IMR-90 (cell line): ENCODE data around the gene PRPF40B. TPM values are rescaled to one million over a fixed set of nuclear protein-coding genes. Genes with fewer than 3 reads are reported as not detected.

Source experiments
- ATAC-seq: fragments of 200-7000 bp; cut with Tn5 transposase; 2 replicates; pipeline ENCODE4 v1.9.1; 2020; ENCODE audit warnings: low read depth, mild to moderate bottlenecking, moderate library complexity
- BruUV-seq: library from RNA; stranded (reverse); fragments of 400-500 nt; replicated peaks from 2 replicates; lab custom pipeline; 2021; lab: Mats Ljungman, UMichigan
- CTCF ChIA-PET: fragments of 300-600 bp; formaldehyde crosslinking; extraction: SDS; loops from one replicate; lab custom pipeline; 2021; ENCODE audit warnings: antibody characterized with exemption; lab: Yijun Ruan, JAX
- POLR2A ChIA-PET: fragments of 300-600 bp; sonication (Branson Sonifier 250); formaldehyde crosslinking; loops from one replicate; lab custom pipeline; 2022; ENCODE audit warnings: antibody characterized with exemption; ENCODE audit not compliant: unreplicated experiment; lab: Charles Lee
- DNase-seq: peaks from one replicate; pipeline ENCODE4 v3.0.0; 2013
- H2AFZ ChIP-seq: replicated peaks from 2 replicates; pipeline ENCODE3; 2013; ENCODE audit warnings: low read length, mild to moderate bottlenecking; ENCODE audit not compliant: poor library complexity
- H2AK5ac ChIP-seq: 2 replicates; pipeline ENCODE4 v1.6.1; 2013; ENCODE audit warnings: low read depth, low read length, inconsistent platforms
- H2AK9ac ChIP-seq: replicated peaks from 2 replicates; pipeline ENCODE3; 2013; ENCODE audit warnings: mild to moderate bottlenecking, low read depth, low read length, moderate library complexity; ENCODE audit not compliant: poor library complexity
- H2BK120ac ChIP-seq: 2 replicates; pipeline ENCODE4 v1.6.1; 2013; ENCODE audit warnings: low read depth, low read length, inconsistent platforms
- H2BK15ac ChIP-seq: 3 replicates; pipeline ENCODE4 v1.6.1; 2013; ENCODE audit warnings: low read depth, low read length, inconsistent platforms
- H2BK20ac ChIP-seq: 2 replicates; pipeline ENCODE4 v1.6.1; 2013; ENCODE audit warnings: low read depth, mild to moderate bottlenecking, inconsistent platforms, low read length, moderate library complexity
- H2BK5ac ChIP-seq: 2 replicates; pipeline ENCODE4 v1.6.1; 2013; ENCODE audit warnings: mild to moderate bottlenecking, low read depth, low read length, inconsistent platforms; ENCODE audit not compliant: poor library complexity, severe bottlenecking
- H3K14ac ChIP-seq: replicated peaks from 2 replicates; pipeline ENCODE4 v1.6.1; 2013; ENCODE audit warnings: low read depth, low read length, inconsistent platforms
- H3K18ac ChIP-seq: 2 replicates; pipeline ENCODE4 v1.6.1; 2013; ENCODE audit warnings: low read depth, low read length, control low read depth
- H3K23ac ChIP-seq: 2 replicates; pipeline ENCODE4 v1.6.1; 2013; ENCODE audit warnings: low read depth, low read length, inconsistent platforms
- H3K27ac ChIP-seq: 2 replicates; pipeline ENCODE4 v1.5.1; 2013; ENCODE audit warnings: mild to moderate bottlenecking, control low read depth, low read length; ENCODE audit not compliant: insufficient read depth
- H3K27me3 ChIP-seq: 2 replicates; pipeline ENCODE4 v1.6.1; 2013; ENCODE audit warnings: low read length; ENCODE audit not compliant: control insufficient read depth, insufficient read depth
- H3K36me3 ChIP-seq: 2 replicates; pipeline ENCODE4 v1.6.1; 2013; ENCODE audit warnings: low read length, mixed read lengths; ENCODE audit not compliant: control insufficient read depth, insufficient read depth
- H3K4ac ChIP-seq: 2 replicates; pipeline ENCODE4 v1.6.1; 2013; ENCODE audit warnings: low read depth, low read length, inconsistent platforms
- H3K4me1 ChIP-seq: 2 replicates; pipeline ENCODE4 v1.6.1; 2013; ENCODE audit warnings: low read length, mixed read lengths; ENCODE audit not compliant: control insufficient read depth, insufficient read depth
- H3K4me2 ChIP-seq: 2 replicates; pipeline ENCODE4 v1.6.1; 2013; ENCODE audit warnings: low read depth, mild to moderate bottlenecking, control low read depth, low read length, moderate library complexity
- H3K4me3 ChIP-seq: 2 replicates; pipeline ENCODE4 v1.5.1; 2013; ENCODE audit warnings: low read depth, mild to moderate bottlenecking, control low read depth, low read length, moderate library complexity; ENCODE audit not compliant: insufficient read depth
- H3K56ac ChIP-seq: 2 replicates; pipeline ENCODE4 v1.6.1; 2013; ENCODE audit warnings: low read length, inconsistent platforms; ENCODE audit not compliant: insufficient read depth; ENCODE audit errors: extremely low read depth
- H3K79me1 ChIP-seq, 2 experiments: 2 replicates each; pipeline ENCODE4 v1.6.1; 2013; ENCODE audit warnings: low read length in 2 of 2, inconsistent platforms in 1 of 2, low read depth in 1 of 2
- H3K9ac ChIP-seq: 2 replicates; pipeline ENCODE4 v1.6.1; 2013; ENCODE audit warnings: low read depth, low read length, control low read depth
- H3K9me1 ChIP-seq: 2 replicates; pipeline ENCODE4 v1.6.1; 2013; ENCODE audit warnings: low read length, inconsistent platforms; ENCODE audit not compliant: insufficient read depth
- H3K9me3 ChIP-seq: 2 replicates; pipeline ENCODE4 v1.6.1; 2013; ENCODE audit warnings: low read length; ENCODE audit not compliant: control insufficient read depth, insufficient read depth
- H4K20me1 ChIP-seq: 2 replicates; pipeline ENCODE4 v1.6.1; 2013; ENCODE audit warnings: low read length, inconsistent platforms; ENCODE audit not compliant: insufficient read depth
- H4K5ac ChIP-seq: 2 replicates; pipeline ENCODE4 v1.6.1; 2013; ENCODE audit warnings: mild to moderate bottlenecking, low read depth, low read length, control low read depth
- H4K8ac ChIP-seq, 2 experiments: 2 replicates each; pipeline ENCODE4 v1.6.1; 2013; ENCODE audit warnings: low read depth in 2 of 2, low read length in 2 of 2, control low read depth in 1 of 2, inconsistent platforms in 1 of 2
- H4K91ac ChIP-seq: 2 replicates; pipeline ENCODE4 v1.6.1; 2013; ENCODE audit warnings: low read depth, low read length, inconsistent platforms; ENCODE audit not compliant: insufficient read depth
- CEBPB ChIP-seq: IDR thresholded peaks from 2 replicates; pipeline ENCODE4 v1.6.1; 2012; ENCODE audit warnings: low read depth, low read length, improper control_type of control experiment
- ELK1 ChIP-seq: fragments of 150-350 bp; IDR thresholded peaks from 2 replicates; pipeline ENCODE4 v1.6.1; 2016; ENCODE audit warnings: low read depth, mild to moderate bottlenecking, low read length, moderate library complexity, borderline replicate concordance
- dilution Hi-C: fragments of 300-500 bp; cut with HindIII; formaldehyde crosslinking; loops from one replicate; pipeline ENCODE4 v1.14.3; 2018; ENCODE audit warnings: low sequenced_read_pairs; ENCODE audit not compliant: unreplicated experiment
- in situ Hi-C: fragments of 300-500 bp; cut with MboI; formaldehyde crosslinking; loops from 3 replicates; pipeline ENCODE4 v1.14.3; 2019; ENCODE audit warnings: low sequenced_read_pairs, inconsistent platforms, mixed read lengths
- intact Hi-C: fragments of 100-400 bp; cut with micrococcal nuclease; formaldehyde crosslinking; loops from 2 replicates; pipeline ENCODE4 v1.10.0; 2022
- polyA plus RNA-seq, 3 experiments: library from polyadenylated mRNA; depleted of rRNA; stranded (reverse); fragments of >200 nt; gene quantifications; 2 replicates each; pipeline ENCODE4 v1.2.3, GENCODE V29; 2012; ENCODE audit warnings: low replicate concordance in 1 of 3
- total RNA-seq: library from RNA; depleted of rRNA; stranded (reverse); fragments of >200 nt; gene quantifications from 2 replicates; pipeline ENCODE4 v1.2.3, GENCODE V29; 2012

PRPF40B gene
- total and polyA plus RNA-seq, 2 of the 4 experiments (the other 2 are of a cell fraction) = 5.0 to 11.8 TPM

GRCh38 chr12:49689785-49690184 lies 66.4 kb downstream of the PRPF40B start:
- H3K23ac ChIP-seq = no peak overlapping the region
- no peaks in the 10 kb centered on the region for H3K9me3 ChIP-seq
- no peak overlapping the region for H3K9ac ChIP-seq
- H2BK20ac ChIP-seq = no peak overlapping the region
- H3K9me1 ChIP-seq = peaks cover 7% of the 10 kb centered on the region
- no peak overlapping the region for H4K5ac ChIP-seq
- intact Hi-C loops = no loop called here
- BruUV-seq = no TSS peak
- H3K27me3 ChIP-seq = no peaks in the 10 kb centered on the region
- peaks cover 2% of the 10 kb centered on the region for H3K4me1 ChIP-seq
- peak; percentile 37 for ATAC-seq
- ChIA-PET CTCF (no interaction called here), POLR2A (no interaction called here)
- H3K36me3 ChIP-seq = no peaks in the 10 kb centered on the region
- H4K20me1 ChIP-seq = peaks cover 19% of the 10 kb centered on the region
- no peak overlapping the region for H2BK15ac ChIP-seq
- H3K4me2 ChIP-seq = no peak overlapping the region
- peaks cover 33 to 78% of the 10 kb centered on the region in 2 experiments for H3K79me1 ChIP-seq
- TF ChIP-seq ELK1 = no peak
- TF ChIP-seq CEBPB = 0 out of 2 replicates have a peak, but pooled peaks have one; percentile 50
- H3K18ac ChIP-seq = no peak overlapping the region
- no peak overlapping the region for H4K8ac ChIP-seq
- H3K4me3 ChIP-seq = no peak overlapping the region
- H4K91ac ChIP-seq = no peak overlapping the region
- no peak overlapping the region for H2AK5ac ChIP-seq
- no peak overlapping the region for H2BK5ac ChIP-seq
- no peak overlapping the region for H2AFZ ChIP-seq
- H3K4ac ChIP-seq = no peak overlapping the region
- no peak overlapping the region for H2BK120ac ChIP-seq
- no peak overlapping the region for H3K14ac ChIP-seq
- no peak overlapping the region for H3K56ac ChIP-seq
- H2AK9ac ChIP-seq = no peak overlapping the region
- DNase-seq = no peak
- H3K27ac ChIP-seq = no peak overlapping the region
- dilution Hi-C loops = no loop called here
- in situ Hi-C loops = no loop called here
